ENCODE measurements around the gene MTMR11. TPM values are rescaled to one million over a fixed set of nuclear protein-coding genes. Genes with fewer than 3 reads are reported as not detected.
A peak's percentile ranks its signal among the peaks of the same experiment; 100 is the strongest.

MTMR11 gene
- total RNA-seq (10 to 100 TPM; 10.1 to 11.2 TPM), polyA plus RNA-seq (1 to 10 TPM; 6.9 to 7.7 TPM)
- long read RNA-seq, donor 1, partial matches to known transcripts: 0 of 3 reads
- long read RNA-seq, donor 1, other reads (novel, unspliced or antisense): 0 of 3 reads
- long read RNA-seq, donor 2: 0 reads
- long read RNA-seq, donor 3, partial matches to known transcripts: 0 of 1 reads
- long read RNA-seq, donor 3, other reads (novel, unspliced or antisense): 0 of 1 reads
- long read RNA-seq, donor 4, partial matches to known transcripts: 11 of 11 reads
- long read RNA-seq, donor 4, other reads (novel, unspliced or antisense): 0 of 11 reads
- long read RNA-seq, donor 5, partial matches to known transcripts: 0 of 3 reads
- long read RNA-seq, donor 5, other reads (novel, unspliced or antisense): 0 of 3 reads

- peak within 1 kb of the TSS; percentile 55 for H3K4me3 ChIP-seq
- WGBS, 2 donors: 38 to 59% methylated on average over 18 of the region's 18 CpGs
- ATAC-seq (ENCODE audit: insufficient read depth, low FRiP score) (no peak), DNase-seq (peak; percentile 53 to 79 (median 77))
- TF ChIP-seq, protein P1, sequence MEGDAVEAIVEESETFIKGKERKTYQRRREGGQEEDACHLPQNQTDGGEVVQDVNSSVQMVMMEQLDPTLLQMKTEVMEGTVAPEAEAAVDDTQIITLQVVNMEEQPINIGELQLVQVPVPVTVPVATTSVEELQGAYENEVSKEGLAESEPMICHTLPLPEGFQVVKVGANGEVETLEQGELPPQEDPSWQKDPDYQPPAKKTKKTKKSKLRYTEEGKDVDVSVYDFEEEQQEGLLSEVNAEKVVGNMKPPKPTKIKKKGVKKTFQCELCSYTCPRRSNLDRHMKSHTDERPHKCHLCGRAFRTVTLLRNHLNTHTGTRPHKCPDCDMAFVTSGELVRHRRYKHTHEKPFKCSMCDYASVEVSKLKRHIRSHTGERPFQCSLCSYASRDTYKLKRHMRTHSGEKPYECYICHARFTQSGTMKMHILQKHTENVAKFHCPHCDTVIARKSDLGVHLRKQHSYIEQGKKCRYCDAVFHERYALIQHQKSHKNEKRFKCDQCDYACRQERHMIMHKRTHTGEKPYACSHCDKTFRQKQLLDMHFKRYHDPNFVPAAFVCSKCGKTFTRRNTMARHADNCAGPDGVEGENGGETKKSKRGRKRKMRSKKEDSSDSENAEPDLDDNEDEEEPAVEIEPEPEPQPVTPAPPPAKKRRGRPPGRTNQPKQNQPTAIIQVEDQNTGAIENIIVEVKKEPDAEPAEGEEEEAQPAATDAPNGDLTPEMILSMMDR (IDR thresholded peaks at IDR 0.05; ENCODE audit: control extremely low read depth, extremely low read depth): no peak
- no peaks in the 10 kb centered on the region for H3K27me3 ChIP-seq (ENCODE audit: control insufficient read depth in 3 of 3, insufficient read depth in 3 of 3, low read length in 2 of 3)
- H3K4me1 ChIP-seq (ENCODE audit: control insufficient read depth in 5 of 5, insufficient read depth in 5 of 5, low read length in 5 of 5): peaks cover 5 to 22% (median 13%) of the 10 kb centered on the region in 5 donors
- no peak within 1 kb of the TSS for H3K27ac ChIP-seq (ENCODE audit: low read depth in 1 of 2, low read length in 1 of 2)
- no peaks in the 10 kb centered on the region for H3K9me3 ChIP-seq (ENCODE audit: control insufficient read depth in 4 of 4, insufficient read depth in 3 of 4, low read length in 3 of 4)
- peak within 1 kb of the TSS; percentile 51 to 75 for H3K9ac ChIP-seq (ENCODE audit: insufficient read depth in 1 of 2, low read length in 2 of 2)
- peaks cover 0 to 9% (median 3%) of the 10 kb centered on the region in 4 donors for H3K36me3 ChIP-seq (ENCODE audit: control insufficient read depth in 4 of 4, insufficient read depth in 4 of 4, low read length in 4 of 4)
Observed at GRCh38 chr1:149936170-149936991, at the start of gene MTMR11. Gene MTMR11 (minus strand): TSS chr1:149936879. CDS start chr1:149936647, 232 bp downstream.

DNA sequence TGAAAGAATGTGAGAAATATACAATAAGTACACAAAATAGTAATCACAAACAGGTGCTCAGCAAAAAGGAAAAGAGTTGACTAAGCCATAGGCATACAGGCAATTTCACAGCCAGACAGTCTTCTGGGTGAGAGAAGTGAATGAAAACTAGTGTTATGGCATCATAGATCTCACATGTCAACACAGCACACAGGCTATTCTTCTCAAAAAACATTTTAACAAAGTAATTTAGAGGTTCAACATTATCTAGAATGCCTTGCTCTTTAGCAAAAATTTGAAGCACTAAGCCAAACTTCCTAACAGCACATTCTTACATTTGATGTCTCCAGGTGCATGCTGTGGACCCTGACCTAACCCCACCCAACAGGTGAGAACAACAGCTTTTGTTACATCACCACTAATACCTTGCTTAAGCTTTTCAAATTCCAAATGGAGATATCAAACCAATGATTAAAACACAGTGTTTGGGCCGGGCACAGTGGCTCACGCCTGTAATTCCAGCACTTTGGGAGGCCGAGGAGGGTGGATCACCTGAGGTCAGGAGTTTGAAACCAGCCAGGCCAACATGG, 43.4 kb upstream of the MTMR11 start:
- TF ChIP-seq, protein P1 (IDR thresholded peaks at IDR 0.05; ENCODE audit: control extremely low read depth, extremely low read depth): no peak
- no peak for DNase-seq
- 96 to 97% methylated on average over 3 of the region's 3 CpGs for WGBS, 2 donors
- H3K9ac ChIP-seq (ENCODE audit: insufficient read depth in 1 of 2, low read length in 2 of 2): no peak overlapping the region
- peaks cover 5 to 6% (median 5%) of the 10 kb centered on the region in 4 donors for H3K36me3 ChIP-seq (ENCODE audit: control insufficient read depth in 4 of 4, insufficient read depth in 4 of 4, low read length in 4 of 4)
- no peaks in the 10 kb centered on the region for H3K27me3 ChIP-seq (ENCODE audit: control insufficient read depth in 3 of 3, insufficient read depth in 3 of 3, low read length in 2 of 3)
- H3K4me3 ChIP-seq: no peak overlapping the region
- no peak overlapping the region for H3K27ac ChIP-seq (ENCODE audit: low read depth in 1 of 2, low read length in 1 of 2)
- no peak for ATAC-seq (ENCODE audit: insufficient read depth, low FRiP score)
- no peaks in the 10 kb centered on the region for H3K9me3 ChIP-seq (ENCODE audit: control insufficient read depth in 4 of 4, insufficient read depth in 3 of 4, low read length in 3 of 4)
- peaks cover 0 to 15% (median 0%) of the 10 kb centered on the region in 5 donors for H3K4me1 ChIP-seq (ENCODE audit: control insufficient read depth in 5 of 5, insufficient read depth in 5 of 5, low read length in 5 of 5)

DNA sequence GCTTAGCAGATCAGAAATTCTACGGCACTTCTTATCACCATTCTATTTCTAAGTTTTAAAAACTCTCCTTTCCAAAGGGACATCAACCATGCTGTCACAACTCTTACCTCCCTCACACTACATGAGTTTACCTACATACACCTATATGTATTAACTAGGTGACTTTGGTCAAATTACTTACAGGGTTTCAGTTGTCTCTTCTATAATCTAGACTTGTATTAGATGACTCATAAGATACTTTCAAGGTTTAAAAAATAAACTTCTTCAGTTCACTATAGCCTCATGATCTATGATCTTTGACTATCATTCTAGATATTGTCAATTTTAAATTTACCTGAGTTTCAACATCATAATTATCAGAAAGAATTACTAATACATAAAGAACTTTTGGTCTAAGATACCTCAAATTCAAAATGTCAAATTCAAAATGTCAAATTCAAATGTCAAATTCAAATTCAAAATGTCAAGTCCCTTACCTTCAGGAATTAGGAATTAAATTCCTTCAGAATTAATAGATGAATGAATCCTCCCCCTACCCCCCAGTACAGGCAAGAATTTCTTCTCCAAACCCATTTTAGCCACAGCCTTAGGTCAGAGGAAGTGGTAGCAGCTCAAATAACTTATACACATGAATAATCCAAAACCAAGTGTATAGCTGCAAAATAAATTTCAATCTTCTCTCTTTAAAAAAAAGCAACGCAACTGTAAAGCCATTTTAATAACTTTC, 42.7 kb upstream of the MTMR11 start:
- H3K27ac ChIP-seq (ENCODE audit: low read depth in 1 of 2, low read length in 1 of 2): no peak overlapping the region
- peaks cover 0 to 15% (median 0%) of the 10 kb centered on the region in 5 donors for H3K4me1 ChIP-seq (ENCODE audit: control insufficient read depth in 5 of 5, insufficient read depth in 5 of 5, low read length in 5 of 5)
- TF ChIP-seq, protein P1 (IDR thresholded peaks at IDR 0.05; ENCODE audit: control extremely low read depth, extremely low read depth): no peak
- no peak overlapping the region for H3K9ac ChIP-seq (ENCODE audit: insufficient read depth in 1 of 2, low read length in 2 of 2)
- no peak overlapping the region for H3K4me3 ChIP-seq
- H3K9me3 ChIP-seq (ENCODE audit: control insufficient read depth in 4 of 4, insufficient read depth in 3 of 4, low read length in 3 of 4): no peaks in the 10 kb centered on the region
- DNase-seq (no peak), ATAC-seq (ENCODE audit: insufficient read depth, low FRiP score) (no peak)
- H3K27me3 ChIP-seq (ENCODE audit: control insufficient read depth in 3 of 3, insufficient read depth in 3 of 3, low read length in 2 of 3): no peaks in the 10 kb centered on the region
- peaks cover 7 to 10% (median 8%) of the 10 kb centered on the region in 4 donors for H3K36me3 ChIP-seq (ENCODE audit: control insufficient read depth in 4 of 4, insufficient read depth in 4 of 4, low read length in 4 of 4)
- WGBS, 2 donors: 94 to 99% methylated on average over 2 of the region's 2 CpGs
